ENCODE results near the gene MRPS27.
A peak's percentile ranks its signal among the peaks of the same experiment; 100 is the strongest.

MRPS27 gene

DNA sequence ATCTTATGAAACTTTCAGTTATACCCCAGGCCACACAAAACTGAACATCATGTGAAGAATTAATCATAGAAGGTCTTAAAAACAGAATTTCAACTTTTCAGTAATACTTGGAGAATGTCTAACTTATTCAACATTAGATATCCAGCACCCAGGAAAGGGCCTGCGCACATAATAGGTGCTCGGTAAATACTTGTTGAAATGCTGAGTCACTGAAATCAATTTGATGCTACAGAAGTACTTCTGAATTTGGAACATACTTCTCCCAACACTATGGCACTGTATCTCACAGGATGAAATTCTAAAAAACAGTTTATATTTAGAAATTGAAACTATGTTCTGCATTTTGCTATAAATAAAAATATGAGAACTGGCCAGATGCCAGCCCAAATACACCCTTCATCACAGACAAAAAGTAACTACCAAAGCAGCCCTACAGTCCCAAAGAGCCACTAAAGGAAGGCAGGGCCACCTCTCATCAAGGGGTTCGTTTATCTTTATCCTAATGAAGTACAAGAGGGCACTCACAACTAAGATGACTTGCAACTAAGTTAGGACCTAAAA, 26.5 kb downstream of the MRPS27 start:
- POLR2A ChIA-PET = interaction anchor here (0.6 kb wide), 1 partner anchor 15 kb away, joined by 4 read pairs; no protein-coding TSS in a partner anchor
- Histone ChIP-seq H3K4me3 (ENCODE audit: control insufficient read depth in 1 of 7, extremely low read depth in 1 of 7, insufficient read depth in 4 of 7, low read depth in 2 of 7, low read length in 6 of 7) (no peak overlapping the region), H3K36me3 (ENCODE audit: control insufficient read depth in 4 of 4, insufficient read depth in 4 of 4, low read length in 3 of 4) (peaks cover 6 to 49% (median 10%) of the 10 kb centered on the region in 4 experiments), H3K4me1 (ENCODE audit: control extremely low read depth in 1 of 4, control insufficient read depth in 4 of 4, insufficient read depth in 4 of 4, low read length in 3 of 4) (peaks cover 0 to 6% (median 3%) of the 10 kb centered on the region in 4 experiments), H3K27ac (ENCODE audit: insufficient read depth in 1 of 2, low read depth in 1 of 2, low read length in 2 of 2, poor library complexity in 1 of 2, severe bottlenecking in 2 of 2) (no peak overlapping the region), H3K9me3 (ENCODE audit: control extremely low read depth in 1 of 5, control insufficient read depth in 4 of 5, insufficient read depth in 2 of 5, low read depth in 1 of 5, low read length in 4 of 5) (no peaks in the 10 kb centered on the region), H3K27me3 (replicated peaks in 2 of 5; ENCODE audit: control insufficient read depth in 4 of 5, insufficient read depth in 5 of 5, low read length in 4 of 5) (no peaks in the 10 kb centered on the region)
- DNase-seq = peak in 2 of 3 donors; percentile 31 to 33
- CTCF ChIA-PET = interaction anchor here (0.9 to 1.4 kb wide), 2 partner anchors 11 to 161 kb away, joined by 3 to 4 read pairs; no protein-coding TSS in a partner anchor
- WGBS (ENCODE audit: insufficient coverage) = 54% methylated on average over 2 of the region's 3 CpGs

DNA sequence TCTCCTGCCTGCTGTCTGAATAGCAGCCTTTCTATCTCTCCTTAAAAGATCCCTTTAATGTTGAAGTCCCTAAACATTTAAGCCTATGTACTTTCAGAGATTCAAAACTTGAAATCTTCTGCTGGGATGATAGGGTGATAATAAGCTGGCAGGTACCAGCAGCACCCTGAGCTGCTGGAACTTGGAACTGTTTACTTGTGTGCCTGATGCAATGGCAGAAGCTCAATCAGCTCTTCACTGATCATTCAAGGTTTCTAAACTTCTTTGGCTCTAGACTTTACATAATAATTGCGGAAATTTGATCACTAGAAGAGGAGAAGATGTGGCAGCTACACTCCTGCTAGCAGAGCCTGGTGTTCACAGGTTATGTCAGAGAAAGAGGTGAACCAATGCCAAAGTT, 27.6 kb downstream of the MRPS27 start:
- ChIA-PET POLR2A (interaction anchor here (1.0 to 1.3 kb wide), 2 partner anchors 16 to 28 kb away, joined by 3 read pairs; partner anchors contain the start of genes MRPS27 and PTCD2), CTCF (interaction anchor here (0.8 to 1.7 kb wide), 4 partner anchors 9 to 16 kb away, joined by 3 to 9 read pairs (median 4); no protein-coding TSS in a partner anchor)
- WGBS (ENCODE audit: insufficient coverage) = 100% methylated on average over 1 of the region's 1 CpG
- H3K36me3 ChIP-seq (ENCODE audit: control insufficient read depth in 4 of 4, insufficient read depth in 4 of 4, low read length in 3 of 4) = peaks cover 7 to 57% (median 13%) of the 10 kb centered on the region in 4 experiments
- no peak overlapping the region for H3K27ac ChIP-seq (ENCODE audit: insufficient read depth in 1 of 2, low read depth in 1 of 2, low read length in 2 of 2, poor library complexity in 1 of 2, severe bottlenecking in 2 of 2)
- DNase-seq = no peak
- no peak overlapping the region for H3K4me3 ChIP-seq (ENCODE audit: control insufficient read depth in 1 of 7, extremely low read depth in 1 of 7, insufficient read depth in 4 of 7, low read depth in 2 of 7, low read length in 6 of 7)
- H3K9me3 ChIP-seq (ENCODE audit: control extremely low read depth in 1 of 5, control insufficient read depth in 4 of 5, insufficient read depth in 2 of 5, low read depth in 1 of 5, low read length in 4 of 5) = no peaks in the 10 kb centered on the region
- H3K27me3 ChIP-seq (replicated peaks in 2 of 5; ENCODE audit: control insufficient read depth in 4 of 5, insufficient read depth in 5 of 5, low read length in 4 of 5) = no peaks in the 10 kb centered on the region
- H3K4me1 ChIP-seq (ENCODE audit: control extremely low read depth in 1 of 4, control insufficient read depth in 4 of 4, insufficient read depth in 4 of 4, low read length in 3 of 4) = peaks cover 0 to 6% (median 3%) of the 10 kb centered on the region in 4 experiments

DNA sequence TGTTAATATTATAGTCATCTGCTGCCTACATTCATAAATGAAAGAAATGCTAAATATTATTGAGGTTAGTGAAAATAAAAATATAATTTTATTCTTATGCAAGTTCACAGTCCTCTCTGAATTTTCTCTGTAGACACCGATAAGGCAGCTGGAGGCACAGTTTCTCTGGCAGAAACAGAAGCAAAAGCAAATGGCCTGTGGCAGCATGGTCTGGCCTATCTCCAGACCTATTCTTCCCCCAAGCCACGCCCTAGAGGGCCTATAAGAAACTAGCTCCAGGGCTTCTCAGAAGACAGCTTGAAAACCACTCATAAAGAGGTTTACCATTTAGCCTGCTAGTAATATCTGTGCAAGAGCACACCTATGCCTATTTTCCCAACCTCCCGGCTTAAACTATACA, 28.4 kb downstream of the MRPS27 start:
- H3K27ac ChIP-seq (ENCODE audit: insufficient read depth in 1 of 2, low read depth in 1 of 2, low read length in 2 of 2, poor library complexity in 1 of 2, severe bottlenecking in 2 of 2) = no peak overlapping the region
- H3K36me3 ChIP-seq (ENCODE audit: control insufficient read depth in 4 of 4, insufficient read depth in 4 of 4, low read length in 3 of 4) = peaks cover 7 to 54% (median 14%) of the 10 kb centered on the region in 4 experiments
- peaks cover 0 to 6% (median 3%) of the 10 kb centered on the region in 4 experiments for H3K4me1 ChIP-seq (ENCODE audit: control extremely low read depth in 1 of 4, control insufficient read depth in 4 of 4, insufficient read depth in 4 of 4, low read length in 3 of 4)
- POLR2A ChIA-PET = interaction anchor here (1.0 to 1.3 kb wide), 2 partner anchors 16 to 28 kb away, joined by 3 read pairs; partner anchors contain the start of genes MRPS27 and PTCD2
- H3K4me3 ChIP-seq (ENCODE audit: control insufficient read depth in 1 of 7, extremely low read depth in 1 of 7, insufficient read depth in 4 of 7, low read depth in 2 of 7, low read length in 6 of 7) = no peak overlapping the region
- no peaks in the 10 kb centered on the region for H3K9me3 ChIP-seq (ENCODE audit: control extremely low read depth in 1 of 5, control insufficient read depth in 4 of 5, insufficient read depth in 2 of 5, low read depth in 1 of 5, low read length in 4 of 5)
- no peak for DNase-seq
- CTCF ChIA-PET = interaction anchor here (0.8 to 1.7 kb wide), 4 partner anchors 9 to 17 kb away, joined by 3 to 9 read pairs (median 3); no protein-coding TSS in a partner anchor
- WGBS (ENCODE audit: insufficient coverage) = 95% methylated on average over 2 of the region's 3 CpGs
- H3K27me3 ChIP-seq (replicated peaks in 2 of 5; ENCODE audit: control insufficient read depth in 4 of 5, insufficient read depth in 5 of 5, low read length in 4 of 5) = no peaks in the 10 kb centered on the region

DNA sequence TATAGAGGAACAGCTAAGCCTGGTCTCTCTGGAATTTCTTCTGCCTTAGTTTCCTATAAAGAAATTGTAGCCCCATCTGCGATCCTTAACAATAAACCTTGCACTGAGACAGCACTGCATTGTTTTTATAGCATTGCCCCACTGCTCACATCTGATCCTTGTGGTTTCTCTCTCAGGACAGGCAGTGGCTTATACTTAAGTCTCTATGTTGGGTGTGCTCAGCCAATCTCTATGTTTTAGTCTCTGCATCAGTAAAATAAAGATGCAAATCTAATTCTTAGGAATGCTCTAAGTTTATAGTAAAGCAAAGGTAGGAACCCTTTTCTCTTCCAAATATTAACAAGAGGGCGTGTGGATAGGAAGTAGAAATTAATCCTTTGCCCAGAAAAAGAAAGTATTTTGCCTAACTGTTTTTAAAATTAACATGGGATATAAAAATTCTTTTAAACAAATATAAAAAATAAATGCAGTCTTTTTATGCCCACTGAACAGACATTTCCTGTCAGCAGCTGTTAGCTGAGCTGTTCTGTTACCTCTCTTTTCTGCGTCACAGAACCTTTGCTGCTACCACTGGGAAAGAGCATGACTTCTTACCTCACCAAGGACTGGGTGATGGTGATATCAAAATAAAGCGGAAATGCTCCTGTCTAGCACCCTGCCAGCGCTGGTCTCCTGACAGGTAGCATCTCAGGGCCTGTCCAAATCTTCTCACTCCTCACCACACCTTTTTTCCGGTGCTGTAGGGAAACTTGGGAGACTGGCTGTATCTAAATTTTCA, 29.5 kb downstream of the MRPS27 start:
- Histone ChIP-seq H3K27ac (ENCODE audit: insufficient read depth in 1 of 2, low read depth in 1 of 2, low read length in 2 of 2, poor library complexity in 1 of 2, severe bottlenecking in 2 of 2) (no peak overlapping the region), H3K36me3 (ENCODE audit: control insufficient read depth in 4 of 4, insufficient read depth in 4 of 4, low read length in 3 of 4) (peaks cover 7 to 44% (median 12%) of the 10 kb centered on the region in 4 experiments), H3K27me3 (replicated peaks in 2 of 5; ENCODE audit: control insufficient read depth in 4 of 5, insufficient read depth in 5 of 5, low read length in 4 of 5) (no peaks in the 10 kb centered on the region), H3K4me3 (ENCODE audit: control insufficient read depth in 1 of 7, extremely low read depth in 1 of 7, insufficient read depth in 4 of 7, low read depth in 2 of 7, low read length in 6 of 7) (no peak overlapping the region), H3K9me3 (ENCODE audit: control extremely low read depth in 1 of 5, control insufficient read depth in 4 of 5, insufficient read depth in 2 of 5, low read depth in 1 of 5, low read length in 4 of 5) (no peaks in the 10 kb centered on the region), H3K4me1 (ENCODE audit: control extremely low read depth in 1 of 4, control insufficient read depth in 4 of 4, insufficient read depth in 4 of 4, low read length in 3 of 4) (peaks cover 0 to 6% (median 3%) of the 10 kb centered on the region in 4 experiments)
- ChIA-PET CTCF (no interaction called here), POLR2A (no interaction called here)
- no peak for DNase-seq
- 90% methylated on average over 3 of the region's 6 CpGs for WGBS (ENCODE audit: insufficient coverage)

DNA sequence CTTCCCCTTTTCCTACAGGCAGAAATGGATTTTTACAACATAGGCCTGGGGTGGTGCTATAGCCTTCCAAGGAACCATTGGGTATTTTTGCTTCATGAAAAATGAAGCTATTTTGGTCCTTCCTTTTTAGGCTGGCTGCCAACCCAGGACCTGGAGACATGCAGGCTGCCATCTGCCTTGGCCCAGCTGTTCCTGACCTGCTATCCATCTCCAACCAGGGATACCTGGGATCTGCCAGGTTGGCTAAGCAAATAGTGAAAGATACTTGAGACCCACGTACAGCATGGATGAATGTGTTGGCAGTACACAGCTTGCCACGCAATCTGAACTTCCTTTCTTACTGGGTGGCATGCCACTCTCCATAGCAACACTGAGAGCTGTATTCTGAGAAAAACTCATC, 31.1 kb downstream of the MRPS27 start:
- Histone ChIP-seq H3K4me3 (ENCODE audit: control insufficient read depth in 1 of 7, extremely low read depth in 1 of 7, insufficient read depth in 4 of 7, low read depth in 2 of 7, low read length in 6 of 7) (no peak overlapping the region), H3K4me1 (ENCODE audit: control extremely low read depth in 1 of 4, control insufficient read depth in 4 of 4, insufficient read depth in 4 of 4, low read length in 3 of 4) (peaks cover 0 to 6% (median 2%) of the 10 kb centered on the region in 4 experiments), H3K27me3 (replicated peaks in 2 of 5; ENCODE audit: control insufficient read depth in 4 of 5, insufficient read depth in 5 of 5, low read length in 4 of 5) (no peaks in the 10 kb centered on the region), H3K27ac (ENCODE audit: insufficient read depth in 1 of 2, low read depth in 1 of 2, low read length in 2 of 2, poor library complexity in 1 of 2, severe bottlenecking in 2 of 2) (no peak overlapping the region), H3K36me3 (ENCODE audit: control insufficient read depth in 4 of 4, insufficient read depth in 4 of 4, low read length in 3 of 4) (peaks cover 5 to 35% (median 10%) of the 10 kb centered on the region in 4 experiments), H3K9me3 (ENCODE audit: control extremely low read depth in 1 of 5, control insufficient read depth in 4 of 5, insufficient read depth in 2 of 5, low read depth in 1 of 5, low read length in 4 of 5) (no peaks in the 10 kb centered on the region)
- ChIA-PET POLR2A (no interaction called here), CTCF (interaction anchor here (1.1 to 1.6 kb wide), 2 partner anchors 20 to 21 kb away, joined by 3 to 4 read pairs; no protein-coding TSS in a partner anchor)
- no peak for DNase-seq
- 90% methylated on average over 2 of the region's 2 CpGs for WGBS (ENCODE audit: insufficient coverage)

DNA sequence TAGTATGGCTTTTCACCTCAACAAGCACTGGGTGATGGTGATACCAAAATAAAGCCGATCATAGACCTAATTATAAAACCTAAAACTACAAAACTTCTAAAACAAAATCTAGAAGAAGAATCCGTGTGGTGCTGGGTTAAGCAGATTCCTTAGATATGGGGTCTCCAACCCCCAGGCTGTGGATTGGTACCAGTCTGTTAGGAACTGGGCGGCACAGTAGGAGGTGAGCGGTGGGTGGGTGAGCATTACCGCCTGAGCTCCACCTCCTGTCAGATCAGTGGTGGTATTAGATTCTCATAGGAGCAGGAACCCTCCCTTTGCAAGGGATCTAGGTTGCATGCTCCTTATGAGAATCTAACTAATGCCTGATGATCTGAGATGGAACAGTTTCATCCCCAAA, 33.2 kb downstream of the MRPS27 start:
- H3K27ac ChIP-seq (ENCODE audit: insufficient read depth in 1 of 2, low read depth in 1 of 2, low read length in 2 of 2, poor library complexity in 1 of 2, severe bottlenecking in 2 of 2) = no peak overlapping the region
- no peaks in the 10 kb centered on the region for H3K9me3 ChIP-seq (ENCODE audit: control extremely low read depth in 1 of 5, control insufficient read depth in 4 of 5, insufficient read depth in 2 of 5, low read depth in 1 of 5, low read length in 4 of 5)
- no peak overlapping the region for H3K4me3 ChIP-seq (ENCODE audit: control insufficient read depth in 1 of 7, extremely low read depth in 1 of 7, insufficient read depth in 4 of 7, low read depth in 2 of 7, low read length in 6 of 7)
- no peak for DNase-seq
- CTCF ChIA-PET = interaction anchor here (1.4 kb wide), 1 partner anchor 42 kb away, joined by 4 read pairs; no protein-coding TSS in a partner anchor
- peaks cover 0 to 3% (median 1%) of the 10 kb centered on the region in 4 experiments for H3K4me1 ChIP-seq (ENCODE audit: control extremely low read depth in 1 of 4, control insufficient read depth in 4 of 4, insufficient read depth in 4 of 4, low read length in 3 of 4)
- H3K27me3 ChIP-seq (replicated peaks in 2 of 5; ENCODE audit: control insufficient read depth in 4 of 5, insufficient read depth in 5 of 5, low read length in 4 of 5) = no peaks in the 10 kb centered on the region
- POLR2A ChIA-PET = no interaction called here
- WGBS (ENCODE audit: insufficient coverage) = 95% methylated on average over 4 of the region's 5 CpGs
- peaks cover 2 to 35% (median 14%) of the 10 kb centered on the region in 4 experiments for H3K36me3 ChIP-seq (ENCODE audit: control insufficient read depth in 4 of 4, insufficient read depth in 4 of 4, low read length in 3 of 4)

Data from common myeloid progenitor, CD34-positive (primary cell).